NCI-H187 treated with DMSO at 0.1 percent for 48 hours (cell line): Measurements from ENCODE around the gene NKAPD1.
"Not testable (repeated sequence)": the region's sequence is repeated elsewhere in the genome, so short reads cannot be mapped to it uniquely, and the experiment has no call there.

ENCODE experiments used
- DNase-seq: peaks from one replicate; lab custom pipeline; 2025; lab: John Stamatoyannopoulos, UW

Gene NKAPD1

GRCh38 chr11:112086422-112087191, 12.5 kb downstream of the NKAPD1 start, which contains the start of the genes SDHD and TIMM8B:
Gene SDHD, plus strand, starts transcription at chr11:112086873. Its CDS starts 35 bp downstream, at chr11:112086908.
Gene TIMM8B, minus strand, starts transcription at chr11:112086756. Its CDS starts 33 bp downstream, at chr11:112086723.
- peak; percentile 91 for DNase-seq

GRCh38 chr11:112087212-112087611, 13.1 kb downstream of the NKAPD1 start:
- no peak for DNase-seq

GRCh38 chr11:112095302-112095701, 21.2 kb downstream of the NKAPD1 start:
- DNase-seq: not testable (repeated sequence)

GRCh38 chr11:112096194-112096593, 22.1 kb downstream of the NKAPD1 start:
- no peak for DNase-seq

GRCh38 chr11:112097734-112098528, 23.8 kb downstream of the NKAPD1 start:
- no peak for DNase-seq

GRCh38 chr11:112100462-112100861, 26.4 kb downstream of the NKAPD1 start:
- no peak for DNase-seq

GRCh38 chr11:112103446-112103845, 29.3 kb downstream of the NKAPD1 start:
- DNase-seq: no peak

- DNase-seq: no peak
Measured at GRCh38 chr11:112106070-112106469, 32.0 kb downstream of the NKAPD1 start.

- DNase-seq: peak; percentile 58
Measured at GRCh38 chr11:112113539-112114457, 39.7 kb downstream of the NKAPD1 start.

GRCh38 chr11:112114460-112114859, 40.4 kb downstream of the NKAPD1 start:
- no peak for DNase-seq

GRCh38 chr11:112115386-112115785, 41.3 kb downstream of the NKAPD1 start:
- no peak for DNase-seq

- DNase-seq: no peak
Measured at GRCh38 chr11:112118176-112118575, 44.1 kb downstream of the NKAPD1 start.

GRCh38 chr11:112121981-112122615, 48.0 kb downstream of the NKAPD1 start:
- no peak for DNase-seq

- no peak for DNase-seq
Measured at GRCh38 chr11:112123129-112123528, 49.0 kb downstream of the NKAPD1 start.

GRCh38 chr11:112127056-112127455, 53.0 kb downstream of the NKAPD1 start:
- no peak for DNase-seq

GRCh38 chr11:112128483-112129121, 54.5 kb downstream of the NKAPD1 start:
- DNase-seq: peak; percentile 80

GRCh38 chr11:112129656-112130055, 55.6 kb downstream of the NKAPD1 start:
- no peak for DNase-seq

GRCh38 chr11:112132737-112133136, 58.6 kb downstream of the NKAPD1 start:
- no peak for DNase-seq

- DNase-seq: no peak
Measured at GRCh38 chr11:112134473-112134872, 60.4 kb downstream of the NKAPD1 start.
